ENCODE data around the gene SLC6A11.

The SLC6A11 gene

DNA sequence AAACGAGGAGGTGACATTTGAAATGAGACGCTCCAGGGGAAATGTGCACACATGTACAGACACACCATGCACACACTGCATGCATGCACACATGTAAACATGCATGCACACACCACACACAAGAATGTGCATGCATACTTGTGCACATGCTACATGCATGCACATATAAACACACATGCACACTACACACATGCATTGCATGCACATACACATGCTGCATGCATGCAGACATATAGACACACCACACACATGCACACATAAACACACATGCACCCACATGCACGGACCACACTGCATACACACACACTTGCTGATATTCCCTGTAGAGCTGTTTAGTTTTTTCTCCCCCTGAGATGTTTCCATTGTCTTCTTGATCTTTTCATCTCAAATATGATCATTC, 138.7 kb downstream of the SLC6A11 start:
- no peak for DNase-seq (ENCODE audit: low read depth in 2 of 2)

DNA sequence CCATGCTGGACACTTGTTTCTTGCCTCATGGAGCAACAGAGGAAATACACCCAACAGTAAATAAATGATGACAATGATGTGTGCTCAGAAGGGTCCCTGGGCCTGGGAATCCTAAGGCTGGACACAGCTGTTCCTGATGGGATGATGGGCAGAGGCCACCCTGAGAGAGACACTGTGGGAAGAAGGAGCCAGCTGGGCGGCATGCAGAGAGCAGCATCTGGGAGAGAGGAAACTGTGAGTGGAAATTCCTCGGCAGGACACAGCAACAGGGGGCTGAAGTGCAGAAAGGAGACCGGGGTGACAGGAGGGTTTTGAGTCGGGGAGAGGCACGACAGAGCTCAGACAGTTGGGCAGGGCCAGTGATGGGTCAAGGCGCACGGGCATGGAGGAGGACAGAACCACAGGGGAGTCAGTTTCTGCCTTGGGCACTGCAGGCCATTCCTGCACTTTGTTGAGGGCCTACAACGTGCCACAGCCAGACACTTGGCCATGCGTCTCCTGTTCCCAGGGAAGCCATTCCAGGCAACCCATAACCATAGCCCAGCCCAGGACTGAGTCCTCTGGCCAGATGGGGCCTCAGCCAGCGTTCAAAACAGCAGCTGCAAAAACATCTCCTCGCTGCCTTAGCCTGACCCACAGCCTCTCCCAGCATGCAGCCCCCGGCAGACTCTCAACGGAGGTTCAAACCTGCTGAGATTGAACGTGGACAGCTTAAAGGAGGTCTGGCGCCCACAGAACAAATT, 139.9 kb downstream of the SLC6A11 start:
- no peak for DNase-seq (ENCODE audit: low read depth in 2 of 2)

DNA sequence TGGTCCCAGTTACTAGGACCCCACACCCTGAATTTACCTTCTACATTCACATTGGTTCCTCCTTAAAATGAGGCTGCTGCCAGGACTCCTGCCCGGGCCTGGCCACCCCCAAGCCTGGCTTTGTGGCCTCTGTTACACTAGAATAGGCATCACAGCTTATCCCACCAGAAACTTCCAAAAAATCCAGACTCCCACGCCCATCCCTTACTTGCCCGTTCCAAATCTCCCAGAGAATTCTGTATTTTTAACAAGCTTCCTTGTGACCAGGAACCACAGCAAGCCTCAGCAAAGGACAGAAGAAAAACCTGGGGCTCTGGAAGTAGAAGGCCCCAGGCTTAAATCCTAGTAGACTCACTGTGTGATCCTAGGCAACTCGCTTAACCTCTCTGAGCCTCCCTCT, 140.5 kb downstream of the SLC6A11 start:
- DNase-seq (ENCODE audit: low read depth in 2 of 2): no peak

DNA sequence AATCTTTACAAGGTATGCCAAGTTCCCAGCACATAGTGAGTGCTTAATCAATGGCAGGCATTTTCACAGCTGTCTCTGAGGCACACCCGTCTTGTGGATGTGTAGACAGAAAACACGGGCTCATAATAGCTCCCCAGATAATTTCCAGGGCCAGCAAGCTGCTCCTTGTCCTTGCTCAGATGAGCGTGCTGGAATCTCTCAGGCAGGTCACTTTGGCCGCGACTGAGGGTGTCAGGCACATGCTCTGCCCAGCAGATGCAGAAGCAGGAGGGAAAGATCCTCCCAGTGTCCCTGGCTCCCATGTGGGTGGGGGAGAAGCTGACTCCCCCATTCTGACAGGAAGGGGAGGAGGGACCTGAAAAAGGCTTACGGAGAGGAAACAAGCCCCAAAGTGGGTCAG, 141.0 kb downstream of the SLC6A11 start:
- DNase-seq (ENCODE audit: low read depth in 2 of 2): no peak

DNA sequence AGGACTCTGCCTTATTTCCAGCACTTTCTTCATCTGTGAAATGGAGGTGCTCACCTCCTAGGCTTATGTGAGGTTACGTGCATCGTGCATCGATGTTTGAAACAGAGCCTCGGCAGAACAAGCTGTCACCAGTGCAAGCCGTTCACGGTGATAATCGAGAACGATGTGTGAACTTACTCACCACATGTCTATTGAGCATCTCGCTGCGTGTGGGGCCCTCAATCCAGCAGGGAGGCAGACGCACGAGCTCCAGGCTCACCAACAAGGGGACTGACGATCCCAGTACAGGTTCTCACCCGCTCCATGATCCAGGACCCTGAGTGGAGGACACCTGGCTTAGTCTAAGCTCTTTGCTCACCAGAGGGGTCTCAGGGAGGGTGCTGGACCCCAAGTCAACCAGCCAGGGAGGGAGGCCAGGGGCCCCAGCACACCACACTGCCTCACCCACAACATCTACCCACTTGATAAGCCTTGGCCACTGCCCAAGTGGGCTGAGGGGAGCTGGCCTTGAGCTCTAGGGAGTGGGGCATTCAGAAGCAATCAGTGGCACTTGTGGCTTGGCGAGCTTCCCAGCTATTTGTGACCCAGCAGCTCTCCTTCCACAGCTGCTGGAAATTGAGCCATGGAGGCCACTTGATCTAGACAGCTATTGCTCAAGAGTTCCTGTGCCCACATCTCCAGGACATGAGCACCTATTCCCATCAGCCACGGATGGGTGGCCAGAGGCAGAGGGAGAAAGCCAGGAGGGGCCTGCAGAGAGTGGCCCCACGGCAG, 142.1 kb downstream of the SLC6A11 start:
- DNase-seq (ENCODE audit: low read depth in 2 of 2): no peak

DNA sequence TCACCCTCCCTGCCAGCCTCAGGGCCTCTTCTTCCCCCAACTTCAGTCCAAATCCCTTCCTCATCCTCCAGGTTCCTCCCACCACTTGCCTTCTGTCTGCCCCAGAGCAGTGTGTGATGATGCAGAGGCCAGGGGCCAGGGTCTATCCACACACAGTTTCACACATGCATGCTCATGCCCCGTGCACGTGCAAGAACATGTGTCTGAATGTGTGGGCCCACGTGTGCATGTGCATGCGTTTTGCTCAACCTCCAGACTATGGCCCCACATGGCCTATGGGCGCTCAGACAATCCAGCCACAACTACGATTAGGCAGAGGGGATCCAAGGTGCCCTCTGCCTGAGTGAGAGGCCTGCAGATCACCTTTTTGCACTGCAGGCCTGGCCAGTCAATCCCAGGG, 144.2 kb downstream of the SLC6A11 start:
- no peak for DNase-seq (ENCODE audit: low read depth in 2 of 2)

DNA sequence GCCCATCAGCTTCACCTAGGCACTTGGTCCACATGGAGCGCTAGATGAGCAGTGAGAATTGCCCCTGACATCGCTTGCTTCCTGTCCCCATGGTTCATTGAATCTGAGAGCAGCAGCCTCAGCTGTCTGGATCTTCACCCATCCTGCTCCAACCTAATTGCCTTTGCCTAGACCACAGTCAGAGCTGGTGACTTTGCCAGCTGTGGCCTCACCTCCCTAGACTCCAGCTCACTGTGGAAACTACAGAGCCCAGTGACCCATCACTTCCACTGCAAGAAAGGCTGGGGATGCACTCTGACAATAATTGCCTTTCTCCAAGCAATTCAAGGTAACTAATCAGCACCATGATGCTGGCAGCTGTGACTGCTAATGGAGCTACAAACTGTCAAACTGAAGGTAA, 145.9 kb downstream of the SLC6A11 start:
- no peak for DNase-seq (ENCODE audit: low read depth in 2 of 2)

DNA sequence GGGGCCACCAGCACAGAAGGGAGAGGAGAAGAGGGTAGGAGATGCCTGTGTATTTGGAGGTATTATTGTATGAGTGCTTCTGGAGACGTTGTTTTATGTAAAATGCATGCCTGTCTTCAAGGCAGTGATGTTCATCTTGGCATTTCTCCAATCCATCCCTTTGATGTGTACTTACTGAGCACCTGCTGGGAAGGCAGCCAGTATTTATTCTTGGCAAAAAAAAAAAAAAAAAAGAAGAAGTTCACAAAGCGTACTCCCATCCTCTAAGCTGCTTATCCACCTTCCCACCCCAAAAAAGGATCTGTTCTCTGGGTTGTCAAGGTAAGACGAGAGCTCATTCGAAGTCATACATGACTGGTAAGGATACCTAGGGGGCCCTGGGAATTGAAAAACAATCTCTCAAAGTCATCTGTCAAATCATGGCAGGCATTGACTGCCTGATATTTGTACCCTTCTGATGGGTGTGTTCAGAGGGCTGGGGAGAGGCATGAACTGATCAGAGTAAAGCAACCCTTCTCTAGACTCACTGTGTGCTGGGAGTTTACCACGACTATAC, 146.5 kb downstream of the SLC6A11 start:
- no peak for DNase-seq (ENCODE audit: low read depth in 2 of 2)

DNA sequence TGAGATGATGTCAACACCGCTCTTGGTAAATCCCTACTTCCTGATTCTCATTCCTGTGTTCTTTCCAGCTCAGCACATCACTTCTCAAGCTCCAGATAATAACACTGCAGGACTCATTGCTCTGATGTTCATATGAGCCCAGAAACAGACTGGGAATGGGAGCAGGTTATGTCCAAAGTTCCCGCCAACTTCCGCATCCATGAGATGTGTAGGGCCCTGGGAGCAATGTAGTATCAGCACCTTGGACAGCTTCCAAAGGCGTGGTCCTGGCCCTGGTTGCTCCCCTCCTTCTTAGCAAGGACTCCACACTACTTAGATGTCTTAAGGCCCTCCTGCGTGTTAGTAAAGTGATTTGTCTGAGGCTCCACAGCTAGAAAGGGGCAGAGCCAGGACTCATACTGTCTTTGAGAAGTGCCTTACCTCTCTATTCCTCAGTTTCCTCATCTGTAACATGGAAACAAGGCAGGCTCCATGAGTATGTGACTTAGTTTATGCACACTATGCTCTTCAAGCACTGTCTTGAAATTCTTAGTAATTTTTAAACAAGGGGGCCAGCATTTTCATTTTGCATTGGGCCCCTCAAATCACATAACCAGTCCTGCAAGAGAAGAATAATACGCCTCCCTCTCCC, 148.6 kb downstream of the SLC6A11 start:
- DNase-seq (ENCODE audit: low read depth in 2 of 2): no peak

DNA sequence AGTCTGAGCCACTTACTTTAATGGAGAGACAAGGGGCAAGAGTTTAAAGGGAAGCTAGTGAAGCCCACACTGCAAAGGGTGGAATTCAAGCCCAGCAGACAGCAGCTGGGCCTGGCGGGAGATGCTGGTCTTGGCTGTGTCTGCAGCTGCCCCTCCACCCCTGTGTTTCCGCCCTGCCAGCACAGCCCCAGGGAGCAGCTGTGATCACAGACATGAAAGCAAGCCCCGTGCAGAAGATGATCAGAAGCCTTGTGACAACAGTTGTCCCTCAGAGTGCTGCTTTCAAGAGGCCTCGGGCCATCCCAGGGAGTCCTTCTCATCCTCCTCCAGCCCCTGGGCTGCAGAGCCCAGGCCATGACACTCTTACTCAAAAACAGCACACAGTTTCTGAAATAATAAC, 152.4 kb downstream of the SLC6A11 start:
- DNase-seq (ENCODE audit: low read depth in 2 of 2): no peak

DNA sequence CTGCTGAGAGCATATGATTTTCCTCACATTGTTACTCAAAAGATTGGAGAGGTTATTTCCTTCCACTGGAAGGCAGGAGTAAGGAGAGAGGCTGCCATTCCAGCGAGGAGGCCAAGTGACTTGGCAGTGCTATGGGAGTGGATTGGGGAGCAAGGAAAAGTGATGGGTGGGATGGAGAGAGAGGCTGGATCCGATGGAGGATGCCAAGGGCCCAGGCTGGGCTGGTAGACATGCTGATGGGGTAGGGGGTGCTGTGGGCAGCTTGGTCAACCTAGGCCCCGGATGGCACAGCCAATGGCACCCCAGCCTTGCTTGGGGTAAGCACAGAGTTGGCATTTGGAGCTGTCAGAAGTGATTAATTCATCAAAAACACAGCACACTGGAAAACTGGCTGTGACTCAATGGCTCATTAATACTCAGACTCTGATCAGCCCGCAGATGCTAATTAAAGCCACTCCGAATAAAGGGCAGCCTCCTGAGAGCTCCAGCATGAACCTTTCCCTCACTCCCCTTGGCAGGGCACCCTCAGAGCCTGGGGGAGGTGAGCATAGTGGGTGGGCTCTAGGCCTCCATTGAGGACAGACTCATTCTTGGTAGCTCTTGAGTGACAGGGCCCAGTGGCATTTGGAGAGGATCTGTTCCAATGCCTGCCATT, 154.4 kb downstream of the SLC6A11 start:
- no peak for DNase-seq (ENCODE audit: low read depth in 2 of 2)

DNA sequence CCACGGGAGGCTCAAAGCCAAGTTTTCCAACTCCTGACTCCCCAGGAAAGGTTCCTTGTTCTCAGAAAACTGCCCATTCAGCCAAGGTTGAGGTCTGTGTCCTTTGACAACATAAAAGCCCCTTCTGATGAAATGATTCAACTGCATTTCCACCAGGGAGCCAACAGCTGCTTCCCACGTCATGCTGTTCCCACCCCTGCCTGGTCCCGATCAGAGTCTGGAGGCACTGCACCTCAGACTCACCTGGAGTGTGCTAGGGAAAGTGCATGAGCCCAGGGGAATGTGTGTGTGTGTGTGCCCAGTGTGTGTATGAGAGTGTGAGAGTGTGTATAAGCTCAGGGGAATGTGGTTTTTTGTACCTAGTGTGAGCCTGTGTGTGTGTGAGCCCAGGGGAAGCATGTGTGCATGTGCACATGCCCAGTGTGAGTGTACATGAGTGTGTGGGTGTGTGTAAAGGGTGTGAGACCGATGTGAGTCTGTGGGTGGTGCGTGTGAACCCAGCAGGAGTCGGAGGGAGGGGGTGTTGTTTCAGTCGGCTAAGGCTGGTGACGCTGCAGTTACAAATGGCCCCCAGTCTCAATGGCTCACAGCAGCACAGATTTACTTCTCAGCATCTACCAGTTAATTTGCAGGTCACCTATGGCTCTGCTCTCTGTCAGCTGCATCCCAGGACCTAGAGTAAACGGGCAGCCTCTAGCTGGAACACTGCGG, 156.2 kb downstream of the SLC6A11 start:
- DNase-seq (ENCODE audit: low read depth in 2 of 2): no peak

DNA sequence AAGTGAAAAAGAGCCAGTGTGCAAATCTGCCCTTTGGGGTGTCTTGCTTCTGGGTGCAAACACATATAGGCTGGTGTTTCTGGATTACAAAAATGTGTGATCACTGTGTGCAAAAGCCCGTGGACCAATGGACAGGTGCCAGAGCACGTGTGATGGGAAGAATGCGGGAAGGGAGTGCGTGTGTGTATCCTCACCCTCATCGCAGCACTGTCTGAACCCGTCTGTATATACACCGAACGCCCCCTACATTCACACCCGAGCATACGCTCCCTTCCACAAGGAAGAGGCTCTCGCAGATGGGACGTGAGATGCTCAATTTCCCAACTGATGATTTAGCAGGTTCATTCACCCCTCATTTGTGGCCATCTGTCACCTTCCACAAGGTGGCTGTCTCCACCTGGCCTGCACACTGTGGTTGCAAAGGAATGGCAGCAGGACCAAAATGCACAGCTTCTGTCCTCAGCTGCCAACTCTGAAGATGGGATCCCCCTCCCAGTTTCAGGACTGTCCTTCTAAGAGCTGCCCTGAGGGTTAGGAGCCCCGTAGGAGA, 157.1 kb downstream of the SLC6A11 start:
- no peak for DNase-seq (ENCODE audit: low read depth in 2 of 2)

DNA sequence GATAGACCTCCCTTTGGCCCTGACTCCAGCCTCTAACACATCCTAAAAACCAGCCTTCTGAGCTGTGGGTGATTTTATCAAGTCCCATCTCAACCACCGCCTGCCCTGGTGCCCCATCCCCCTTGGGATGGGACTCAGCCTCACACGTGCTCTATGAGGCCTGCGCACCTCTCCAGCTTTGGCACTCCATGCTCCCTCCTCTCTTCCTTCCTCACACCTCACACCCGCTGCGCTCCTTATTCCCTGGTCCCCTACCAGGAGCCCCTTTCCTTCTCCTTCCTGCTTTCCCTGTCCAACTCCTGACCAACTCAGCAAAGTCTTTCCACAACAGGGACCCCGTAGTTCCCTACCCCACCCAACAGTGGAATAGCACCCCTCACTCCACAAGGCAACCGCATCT, 158.1 kb downstream of the SLC6A11 start:
- DNase-seq (ENCODE audit: low read depth in 2 of 2): no peak

DNA sequence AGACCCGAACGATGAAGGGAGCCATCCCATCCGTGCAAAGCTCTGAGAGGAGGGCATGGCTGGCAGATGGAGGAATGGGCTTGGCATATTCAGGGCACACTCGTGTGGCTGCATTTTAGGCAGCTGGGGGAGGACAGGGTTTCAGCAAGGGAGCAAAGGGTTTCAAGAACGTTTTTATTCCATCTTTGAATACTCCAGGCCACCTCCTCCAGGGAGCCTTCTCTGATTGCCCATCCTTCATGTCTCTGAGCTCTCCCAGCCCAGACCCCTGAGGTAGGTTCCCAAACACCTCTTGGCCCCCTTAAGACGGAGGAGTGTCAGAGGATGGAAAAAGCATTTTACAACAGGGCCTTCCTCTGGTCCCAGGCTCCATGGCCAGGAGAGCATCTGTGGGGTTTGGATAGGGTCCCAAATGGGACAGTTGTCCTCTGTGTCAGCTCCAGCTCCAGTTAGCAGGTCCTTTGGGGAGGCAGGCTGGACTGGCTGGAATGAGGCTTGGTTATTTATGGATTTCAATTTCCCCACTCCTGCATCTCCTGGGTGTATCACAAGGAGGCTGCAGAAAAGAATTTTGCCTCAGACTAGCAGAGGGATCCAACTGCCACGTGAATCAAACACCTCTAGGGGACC, 158.8 kb downstream of the SLC6A11 start:
- no peak for DNase-seq (ENCODE audit: low read depth in 2 of 2)

DNA sequence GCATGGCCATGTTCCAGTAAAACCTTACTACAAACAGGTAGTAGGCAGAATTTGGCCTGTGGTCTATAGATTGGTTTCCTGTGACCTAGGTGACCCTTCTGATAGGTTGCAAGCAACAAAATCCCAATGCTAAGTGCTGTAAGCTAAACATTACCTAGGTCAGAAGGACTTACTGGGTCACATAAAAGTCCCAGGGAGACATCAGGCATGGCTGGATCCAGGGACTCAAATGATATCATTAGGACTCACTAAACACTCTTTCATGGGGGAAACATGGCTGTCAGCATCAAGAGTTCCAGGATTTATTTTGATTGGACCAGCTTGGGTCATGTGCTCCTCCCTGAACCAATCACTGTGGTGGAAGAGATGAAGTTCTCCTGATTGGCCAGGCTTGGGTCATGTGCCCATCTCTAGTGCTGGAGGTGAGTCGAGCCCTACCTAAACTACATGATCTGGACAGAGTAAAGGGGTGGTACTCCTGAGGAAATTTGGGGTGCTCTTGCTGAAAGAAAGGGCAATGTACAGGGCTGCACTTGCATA, 159.7 kb downstream of the SLC6A11 start:
- no peak for DNase-seq (ENCODE audit: low read depth in 2 of 2)

DNA sequence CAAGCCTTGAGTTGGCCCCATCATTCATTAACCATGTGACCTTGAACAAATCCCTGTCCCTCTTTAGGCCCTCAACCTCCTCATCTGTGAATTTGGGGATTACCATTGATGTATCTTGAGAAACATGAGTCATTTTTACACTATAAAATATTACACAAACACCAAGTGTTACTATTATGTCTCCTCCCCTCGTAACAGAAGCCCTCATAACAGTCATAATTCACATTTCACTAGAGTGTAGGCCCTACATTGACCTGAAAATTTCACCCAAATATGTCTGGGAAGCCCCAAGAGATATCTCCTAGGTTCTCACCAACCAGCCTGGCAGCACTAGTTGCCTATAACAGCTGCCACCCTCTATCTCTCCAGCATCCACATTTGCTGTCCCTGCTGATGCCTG, 160.7 kb downstream of the SLC6A11 start:
- no peak for DNase-seq (ENCODE audit: low read depth in 2 of 2)

DNA sequence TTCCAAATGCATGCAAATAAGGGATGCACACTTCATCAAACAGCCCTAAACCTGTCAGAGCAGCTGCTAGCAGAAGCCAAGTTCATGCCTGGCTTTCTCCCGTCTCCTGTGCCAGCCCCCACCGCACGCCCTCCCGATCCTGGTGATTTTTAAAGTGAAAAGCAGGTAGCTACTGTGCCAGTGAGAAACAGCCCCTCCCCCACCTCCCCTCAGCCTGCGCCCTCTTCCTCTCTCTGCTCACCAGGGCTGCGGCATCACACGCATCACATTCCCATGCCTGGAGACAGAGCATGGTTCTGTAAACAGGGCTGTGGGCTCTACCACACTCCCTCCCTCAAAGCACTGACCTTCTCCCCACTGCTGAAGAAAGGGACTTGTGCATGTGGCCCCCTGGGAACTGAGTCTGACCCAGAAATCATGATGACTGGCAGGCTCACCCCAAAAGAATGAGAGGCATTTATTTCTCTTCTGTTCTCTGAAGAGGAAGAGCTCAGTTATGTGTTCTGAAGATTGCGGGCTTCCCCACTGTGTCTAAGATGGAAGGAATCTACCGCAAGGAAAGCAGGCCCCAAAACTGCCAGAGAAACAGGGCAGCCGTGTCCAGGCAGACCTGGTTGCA, 162.0 kb downstream of the SLC6A11 start:
- no peak for DNase-seq (ENCODE audit: low read depth in 2 of 2)

DNA sequence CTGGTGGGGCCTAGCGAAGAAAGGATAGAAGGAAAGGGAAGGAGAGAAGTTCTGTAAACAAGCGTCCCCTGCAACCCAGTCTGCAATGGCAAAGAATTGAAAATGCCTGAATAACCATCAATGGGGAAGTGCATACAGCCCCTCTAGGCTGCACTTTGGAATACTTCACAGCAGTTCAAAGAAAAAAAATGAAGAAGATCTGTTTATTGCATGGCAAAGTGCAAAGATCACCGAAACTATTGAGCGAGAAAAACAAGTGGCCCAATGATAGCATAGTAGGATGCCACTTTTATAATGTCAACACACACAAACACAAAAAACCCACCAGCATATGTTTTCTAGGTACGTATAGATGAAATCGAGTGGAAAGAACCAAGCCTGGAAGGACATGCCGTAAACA, 162.9 kb downstream of the SLC6A11 start:
- DNase-seq (ENCODE audit: low read depth in 2 of 2): no peak

DNA sequence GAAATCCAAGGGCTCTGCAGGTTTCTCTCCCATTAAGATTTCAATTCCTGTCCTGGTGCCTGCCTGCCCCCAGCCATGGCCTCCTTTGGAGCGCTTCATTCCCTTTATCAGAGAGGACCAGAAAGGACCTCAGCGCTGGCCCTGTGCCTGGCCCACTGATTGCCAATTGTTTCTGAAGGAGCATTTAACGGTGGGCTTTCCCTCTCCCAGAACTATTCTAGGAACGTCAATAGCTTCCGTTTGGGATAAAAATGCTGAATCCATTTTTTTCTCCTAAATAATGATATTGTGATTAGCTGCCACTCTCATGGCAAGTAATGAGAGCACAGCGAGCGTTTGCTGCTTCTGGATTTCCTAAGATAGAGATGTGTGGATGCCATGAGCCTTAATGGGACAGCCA, 164.3 kb downstream of the SLC6A11 start:
- DNase-seq (ENCODE audit: low read depth in 2 of 2): no peak

All from stimulated activated CD4-positive, alpha-beta T cell treated with anti-CD3 and anti-CD28 coated beads, Interleukin-1b, Interleukin-23, amount 100 ng/mL, for 1 hour (primary cell).